ENCODE results near the gene ALG5.

The ALG5 gene

DNA sequence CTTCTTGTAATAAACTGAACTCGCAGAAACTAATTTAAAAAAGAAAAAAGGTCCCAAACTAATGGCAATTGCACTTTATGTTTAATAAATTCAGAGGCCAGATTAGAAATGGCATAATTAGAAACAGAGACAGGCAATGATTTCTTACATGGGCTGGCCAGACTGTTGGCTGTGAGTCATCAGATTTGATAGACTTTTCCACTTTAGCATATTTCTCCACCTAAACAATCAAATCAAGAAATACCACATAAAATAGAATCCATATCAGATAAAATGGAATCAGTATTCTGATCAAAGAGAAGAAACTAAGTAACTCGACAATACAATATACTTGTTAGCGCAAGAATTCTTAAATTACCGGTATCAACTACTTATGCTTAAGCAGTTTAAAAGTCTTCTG lies 30.5 kb upstream of the ALG5 start:
- H3K4me3 ChIP-seq (replicated peaks; ENCODE audit: low read depth, low read length): no peak overlapping the region
- peak; percentile 14 for DNase-seq (ENCODE audit: low read depth)
- TF ChIP-seq, protein P1, sequence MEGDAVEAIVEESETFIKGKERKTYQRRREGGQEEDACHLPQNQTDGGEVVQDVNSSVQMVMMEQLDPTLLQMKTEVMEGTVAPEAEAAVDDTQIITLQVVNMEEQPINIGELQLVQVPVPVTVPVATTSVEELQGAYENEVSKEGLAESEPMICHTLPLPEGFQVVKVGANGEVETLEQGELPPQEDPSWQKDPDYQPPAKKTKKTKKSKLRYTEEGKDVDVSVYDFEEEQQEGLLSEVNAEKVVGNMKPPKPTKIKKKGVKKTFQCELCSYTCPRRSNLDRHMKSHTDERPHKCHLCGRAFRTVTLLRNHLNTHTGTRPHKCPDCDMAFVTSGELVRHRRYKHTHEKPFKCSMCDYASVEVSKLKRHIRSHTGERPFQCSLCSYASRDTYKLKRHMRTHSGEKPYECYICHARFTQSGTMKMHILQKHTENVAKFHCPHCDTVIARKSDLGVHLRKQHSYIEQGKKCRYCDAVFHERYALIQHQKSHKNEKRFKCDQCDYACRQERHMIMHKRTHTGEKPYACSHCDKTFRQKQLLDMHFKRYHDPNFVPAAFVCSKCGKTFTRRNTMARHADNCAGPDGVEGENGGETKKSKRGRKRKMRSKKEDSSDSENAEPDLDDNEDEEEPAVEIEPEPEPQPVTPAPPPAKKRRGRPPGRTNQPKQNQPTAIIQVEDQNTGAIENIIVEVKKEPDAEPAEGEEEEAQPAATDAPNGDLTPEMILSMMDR (IDR thresholded peaks at IDR 0.05; ENCODE audit: low read length, missing control alignments): no peak

DNA sequence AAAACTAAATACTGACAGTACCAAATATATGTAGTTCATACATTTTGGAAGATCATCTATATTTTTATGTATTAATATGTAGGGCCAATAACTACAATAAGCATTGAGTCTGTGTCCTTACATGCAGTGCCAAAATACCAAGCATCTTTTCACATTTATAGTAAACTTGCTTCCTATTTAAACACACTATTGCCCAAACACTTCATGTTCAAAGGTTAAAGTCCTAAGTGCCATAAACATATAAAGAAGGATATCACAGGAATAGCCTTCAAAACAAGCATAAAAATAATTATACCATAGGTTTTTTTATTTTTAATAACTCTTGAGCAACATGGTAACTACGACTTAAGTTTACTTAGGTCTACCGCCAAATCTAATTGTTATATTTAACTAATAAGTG lies 28.5 kb upstream of the ALG5 start:
- H3K4me3 ChIP-seq (replicated peaks; ENCODE audit: low read depth, low read length): no peak overlapping the region
- no peak for DNase-seq (ENCODE audit: low read depth)
- TF ChIP-seq, protein P1 (IDR thresholded peaks at IDR 0.05; ENCODE audit: low read length, missing control alignments): no peak

DNA sequence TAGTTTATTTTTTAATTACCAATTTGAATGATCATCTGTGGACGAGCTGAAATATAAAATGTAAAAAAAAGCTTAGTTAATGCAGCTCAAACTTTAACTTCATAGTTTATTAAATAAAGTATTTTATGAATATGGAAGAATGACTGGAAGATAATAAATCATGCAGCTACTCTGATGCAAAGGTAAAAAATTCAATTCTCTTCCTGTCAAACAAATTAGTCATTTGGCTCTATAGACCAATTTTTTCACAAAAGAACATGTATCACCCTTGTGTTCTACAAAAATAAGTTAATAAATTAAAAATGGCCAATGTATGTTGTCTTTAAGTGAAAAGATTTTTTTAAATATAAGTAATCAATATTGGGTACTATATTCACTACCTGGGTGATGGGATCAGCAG lies 27.6 kb upstream of the ALG5 start:
- DNase-seq (ENCODE audit: low read depth): no peak
- H3K4me3 ChIP-seq (replicated peaks; ENCODE audit: low read depth, low read length): no peak overlapping the region
- TF ChIP-seq, protein P1 (IDR thresholded peaks at IDR 0.05; ENCODE audit: low read length, missing control alignments): no peak

DNA sequence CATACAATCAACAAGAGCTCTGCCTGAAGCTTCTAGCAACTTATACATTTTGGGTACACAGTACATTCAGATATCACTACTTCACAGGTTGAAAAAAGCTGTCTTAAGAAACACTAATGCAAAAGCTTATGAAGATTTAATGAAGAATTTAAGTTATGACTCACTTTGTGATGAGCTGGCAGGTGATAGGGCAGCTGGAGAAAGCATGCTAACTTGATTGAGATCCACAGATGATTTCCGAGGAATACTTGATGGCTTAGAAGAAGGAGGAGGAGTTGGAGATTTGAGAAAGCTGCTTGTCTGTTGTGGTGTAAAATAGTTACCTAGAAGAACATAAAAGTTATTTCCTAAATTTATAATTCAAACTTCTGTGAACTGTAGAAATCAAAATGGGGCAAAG lies 24.7 kb upstream of the ALG5 start:
- no peak overlapping the region for H3K4me3 ChIP-seq (replicated peaks; ENCODE audit: low read depth, low read length)
- no peak for DNase-seq (ENCODE audit: low read depth)
- TF ChIP-seq, protein P1 (IDR thresholded peaks at IDR 0.05; ENCODE audit: low read length, missing control alignments): no peak

DNA sequence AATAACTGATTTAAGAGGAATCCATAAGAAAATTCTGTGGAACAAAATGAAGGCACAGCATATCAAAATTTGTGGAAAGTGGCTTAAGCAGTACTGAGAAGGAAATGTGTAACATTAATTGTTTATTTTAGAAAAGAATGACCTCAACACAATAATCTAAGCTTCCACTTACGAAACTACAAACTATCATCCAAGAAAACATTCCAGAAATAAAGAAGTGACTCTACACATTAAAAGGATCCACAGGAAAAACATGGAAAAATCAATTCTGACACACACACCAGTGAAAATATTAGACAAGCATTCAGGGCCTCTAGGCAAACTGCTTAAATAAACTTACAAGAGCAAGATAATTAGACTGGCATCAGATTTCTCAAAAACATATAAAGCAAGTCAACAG lies 15.5 kb upstream of the ALG5 start:
- no peak overlapping the region for H3K4me3 ChIP-seq (replicated peaks; ENCODE audit: low read depth, low read length)
- TF ChIP-seq, protein P1 (IDR thresholded peaks at IDR 0.05; ENCODE audit: low read length, missing control alignments): no peak

DNA sequence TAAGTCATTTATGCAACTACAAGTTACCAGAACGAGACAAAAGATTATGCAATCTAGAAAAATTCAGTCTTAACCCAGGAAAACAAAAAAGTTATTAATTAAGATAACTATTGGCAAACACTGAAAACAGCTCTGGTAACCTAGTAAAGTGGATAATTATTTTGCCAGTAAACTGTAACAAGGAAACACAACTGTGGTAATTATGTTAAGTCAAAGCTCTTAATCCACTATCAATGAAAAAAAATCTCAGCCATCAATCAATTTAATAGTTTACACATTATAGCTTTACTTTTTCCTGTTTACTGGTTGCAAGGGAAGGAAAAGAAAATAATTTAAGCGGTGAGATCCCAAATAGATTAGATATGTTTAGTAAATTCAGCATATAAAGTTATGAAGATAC lies 12.6 kb upstream of the ALG5 start:
- no peak for DNase-seq (ENCODE audit: low read depth)
- TF ChIP-seq, protein P1 (IDR thresholded peaks at IDR 0.05; ENCODE audit: low read length, missing control alignments): no peak

More for the DNA sequence above, 15.5 kb upstream of the ALG5 start:
- DNase-seq (ENCODE audit: low read depth): no peak

DNA sequence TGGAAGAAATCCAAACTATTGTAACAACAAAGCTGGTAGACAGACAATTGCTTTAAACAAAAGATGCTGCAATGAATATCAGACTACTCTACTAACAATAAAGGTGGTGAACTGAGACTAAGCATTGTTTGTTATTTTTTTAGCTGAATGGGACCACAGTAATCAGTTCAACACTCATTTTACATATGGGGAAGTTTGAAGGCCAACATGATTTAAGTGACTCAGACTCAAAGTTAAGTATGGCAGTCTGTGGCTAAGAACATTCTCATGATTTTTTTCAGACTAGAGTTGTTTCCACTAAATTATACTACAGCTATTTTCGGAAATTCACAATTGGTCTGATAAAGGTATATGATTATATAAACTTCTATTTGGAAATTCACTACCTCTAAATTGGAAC lies 11.9 kb upstream of the ALG5 start:
- no peak overlapping the region for H3K4me3 ChIP-seq (replicated peaks; ENCODE audit: low read depth, low read length)
- TF ChIP-seq, protein P1 (IDR thresholded peaks at IDR 0.05; ENCODE audit: low read length, missing control alignments): no peak
- DNase-seq (ENCODE audit: low read depth): no peak

More for the DNA sequence above, 12.6 kb upstream of the ALG5 start:
- H3K4me3 ChIP-seq (replicated peaks; ENCODE audit: low read depth, low read length): no peak overlapping the region
